AG10803 (cell line): ENCODE measurements around the gene PTK6.

Source experiments
- DNase-seq: peaks from one replicate; pipeline ENCODE4 v3.0.0; 2010; ENCODE audit warnings: low read depth
- H3K4me3 ChIP-seq: 2 replicates; pipeline ENCODE4 v1.5.1; 2011; ENCODE audit warnings: mild to moderate bottlenecking, low read length, control low read depth
- CTCF ChIP-seq: conservative IDR thresholded peaks from 2 replicates; pipeline ENCODE4 v1.5.1; 2011; ENCODE audit warnings: mild to moderate bottlenecking, low read length, control low read depth, inconsistent platforms

The PTK6 gene

GRCh38 chr20:63500902-63501817 lies 36.0 kb downstream of the PTK6 start:
- no peak for TF ChIP-seq CTCF
- DNase-seq, result no peak
- H3K4me3 ChIP-seq, result no peak overlapping the region

GRCh38 chr20:63500151-63500901 lies 36.9 kb downstream of the PTK6 start:
- no peak for TF ChIP-seq CTCF
- DNase-seq, result no peak
- H3K4me3 ChIP-seq, result no peak overlapping the region

- no peak for TF ChIP-seq CTCF
- DNase-seq, result no peak
- H3K4me3 ChIP-seq, result no peak overlapping the region
Observed at GRCh38 chr20:63499338-63499969, 37.7 kb downstream of the PTK6 start.

- no peak within 1 kb of the TSS for H3K4me3 ChIP-seq
- DNase-seq, result no peak
- no peak for TF ChIP-seq CTCF
Observed at GRCh38 chr20:63498960-63499337, 38.2 kb downstream of the PTK6 start, which contains the start of gene EEF1A2. Gene EEF1A2 (minus strand): TSS chr20:63499083. CDS start chr20:63497763, 1,320 bp downstream.

GRCh38 chr20:63497946-63498935 lies 38.9 kb downstream of the PTK6 start:
- no peak overlapping the region for H3K4me3 ChIP-seq
- no peak for TF ChIP-seq CTCF
- peak; percentile 30 for DNase-seq

GRCh38 chr20:63497138-63497945 lies 39.8 kb downstream of the PTK6 start:
- H3K4me3 ChIP-seq, result no peak overlapping the region
- DNase-seq, result no peak
- TF ChIP-seq CTCF, result no peak
